Measurements from ENCODE around the gene AHCYL2. TPM values are rescaled to one million over a fixed set of nuclear protein-coding genes. Genes with fewer than 3 reads are reported as not detected.

Gene AHCYL2
- total and polyA plus RNA-seq, 2 donors (not counting 1 experiment from before 2014, with no cell fraction given) = 8.8 to 26.2 TPM

GRCh38 chr7:129264534-129264933, 39.7 kb downstream of the AHCYL2 start:
- Mint-ChIP-seq H3K27me3 (no peaks in the 10 kb centered on the region), H3K27ac (no peak overlapping the region), H3K4me1 (peaks cover 11% of the 10 kb centered on the region), H3K9me3 (ENCODE audit: insufficient read depth) (no peaks in the 10 kb centered on the region), H3K4me3 (no peak overlapping the region)
- Histone ChIP-seq H3K79me2 (ENCODE audit: control insufficient read depth, insufficient read depth, low read length) (peaks cover 21% of the 10 kb centered on the region), H3K4me3 (ENCODE audit: control extremely low read depth in 1 of 5, extremely low read depth in 1 of 5, insufficient read depth in 1 of 5, low read depth in 2 of 5, low read length in 4 of 5) (no peak overlapping the region), H3K4me2 (replicated peaks; ENCODE audit: low read depth, low read length, poor library complexity, severe bottlenecking) (no peak overlapping the region), H3K9ac (ENCODE audit: low read length) (no peak overlapping the region), H3K27ac (ENCODE audit: low read length in 2 of 2) (no peak overlapping the region), H2AFZ (ENCODE audit: insufficient read depth, low read depth, low read length, poor library complexity, severe bottlenecking) (no peak overlapping the region), H3K36me3 (replicated peaks in 1 of 2; ENCODE audit: control extremely low read depth in 1 of 2, control insufficient read depth in 1 of 2, extremely low read depth in 1 of 2, insufficient read depth in 2 of 2, low read length in 1 of 2) (no peaks in the 10 kb centered on the region), H3K4me1 (ENCODE audit: control insufficient read depth in 2 of 2, insufficient read depth in 2 of 2, low read length in 2 of 2) (peaks cover 4 to 6% of the 10 kb centered on the region in 2 donors), H3K9me3 (ENCODE audit: control extremely low read depth in 1 of 3, control insufficient read depth in 2 of 3, insufficient read depth in 1 of 3, low read length in 2 of 3) (no peaks in the 10 kb centered on the region), H4K20me1 (ENCODE audit: control insufficient read depth, insufficient read depth, low read length, poor library complexity, severe bottlenecking) (no peaks in the 10 kb centered on the region), H3K27me3 (replicated peaks in 1 of 4; ENCODE audit: control extremely low read depth in 1 of 4, control insufficient read depth in 3 of 4, insufficient read depth in 4 of 4, low read length in 3 of 4) (no peaks in the 10 kb centered on the region)
- DNase-seq (no peak), ATAC-seq (ENCODE audit: low read depth) (no peak)
- ChIA-PET CTCF (interaction anchor here (1.0 to 2.0 kb wide), 4 partner anchors 37 to 51 kb away, joined by 3 to 10 read pairs (median 4); no protein-coding TSS in a partner anchor), POLR2A (no interaction called here)
- intact Hi-C loops (cut with micrococcal nuclease) = no loop called here
- TF ChIP-seq CTCF (IDR thresholded peaks at IDR 0.05) = no peak
- no peak for TF ChIP-seq EZH2 (IDR thresholded peaks at IDR 0.05; ENCODE audit: borderline replicate concordance, insufficient read depth, low read depth, low read length, poor library complexity, severe bottlenecking)
- 100% methylated on average over 2 of the region's 4 CpGs for WGBS (ENCODE audit: insufficient coverage)

GRCh38 chr7:129265328-129265727, 40.5 kb downstream of the AHCYL2 start:
- Histone ChIP-seq H3K27ac (ENCODE audit: low read length in 2 of 2) (no peak overlapping the region), H3K4me2 (replicated peaks; ENCODE audit: low read depth, low read length, poor library complexity, severe bottlenecking) (no peak overlapping the region), H3K36me3 (replicated peaks in 1 of 2; ENCODE audit: control extremely low read depth in 1 of 2, control insufficient read depth in 1 of 2, extremely low read depth in 1 of 2, insufficient read depth in 2 of 2, low read length in 1 of 2) (no peaks in the 10 kb centered on the region), H2AFZ (ENCODE audit: insufficient read depth, low read depth, low read length, poor library complexity, severe bottlenecking) (no peak overlapping the region), H3K27me3 (replicated peaks in 1 of 4; ENCODE audit: control extremely low read depth in 1 of 4, control insufficient read depth in 3 of 4, insufficient read depth in 4 of 4, low read length in 3 of 4) (no peaks in the 10 kb centered on the region), H3K9ac (ENCODE audit: low read length) (no peak overlapping the region), H3K79me2 (ENCODE audit: control insufficient read depth, insufficient read depth, low read length) (peaks cover 18% of the 10 kb centered on the region), H3K4me3 (ENCODE audit: control extremely low read depth in 1 of 5, extremely low read depth in 1 of 5, insufficient read depth in 1 of 5, low read depth in 2 of 5, low read length in 4 of 5) (no peak overlapping the region), H4K20me1 (ENCODE audit: control insufficient read depth, insufficient read depth, low read length, poor library complexity, severe bottlenecking) (no peaks in the 10 kb centered on the region), H3K9me3 (ENCODE audit: control extremely low read depth in 1 of 3, control insufficient read depth in 2 of 3, insufficient read depth in 1 of 3, low read length in 2 of 3) (no peaks in the 10 kb centered on the region), H3K4me1 (ENCODE audit: control insufficient read depth in 2 of 2, insufficient read depth in 2 of 2, low read length in 2 of 2) (peaks cover 9 to 10% of the 10 kb centered on the region in 2 donors)
- no peak overlapping the region for H3K27ac Mint-ChIP-seq
- ChIA-PET CTCF (interaction anchor here (1.0 to 2.0 kb wide), 3 partner anchors 43 to 51 kb away, joined by 3 to 10 read pairs (median 4); no protein-coding TSS in a partner anchor), POLR2A (no interaction called here)
- H3K9me3 Mint-ChIP-seq (ENCODE audit: insufficient read depth) = no peaks in the 10 kb centered on the region
- H3K27me3 Mint-ChIP-seq = no peaks in the 10 kb centered on the region
- intact Hi-C loops (cut with micrococcal nuclease) = no loop called here
- H3K4me3 Mint-ChIP-seq = no peak overlapping the region
- TF ChIP-seq CTCF (IDR thresholded peaks at IDR 0.05) = no peak
- TF ChIP-seq EZH2 (IDR thresholded peaks at IDR 0.05; ENCODE audit: borderline replicate concordance, insufficient read depth, low read depth, low read length, poor library complexity, severe bottlenecking) = no peak
- peaks cover 11% of the 10 kb centered on the region for H3K4me1 Mint-ChIP-seq
- no peak for ATAC-seq (ENCODE audit: low read depth)
- no peak for DNase-seq
- WGBS (ENCODE audit: insufficient coverage) = 91% methylated on average over 1 of the region's 1 CpG

All from B cell (primary cell).